Transverse colon (tissue), 4 donors: ENCODE data around the gene PRKCQ.

ENCODE experiments used
- POLR2A ChIP-seq: fragments of 450-650 bp; IDR thresholded peaks from one replicate; pipeline ENCODE4 v1.6.1; 2016; ENCODE audit warnings: antibody characterized with exemption, mild to moderate bottlenecking, moderate library complexity
- POLR2AphosphoS5 ChIP-seq, 3 donors: sonication (generic); formaldehyde crosslinking; IDR thresholded peaks; one replicate each; pipeline ENCODE4 v1.6.1; 2016; ENCODE audit warnings: antibody characterized with exemption in 3 of 3
- TF ChIP-seq, protein P1 (sequence below), 5 experiments: fragments of 200-600 bp in 3 of 5; fragments of 450-650 bp in 2 of 5; sonication (generic) in 3 of 5; IDR thresholded peaks; 1 replicate in 2 of 5; 2 replicates in 3 of 5; pipeline ENCODE4 v1.5.1; 2016 to 2017; ENCODE audit warnings: antibody characterized with exemption in 5 of 5, inconsistent platforms in 3 of 5, mild to moderate bottlenecking in 2 of 5, moderate library complexity in 1 of 5

DNA sequence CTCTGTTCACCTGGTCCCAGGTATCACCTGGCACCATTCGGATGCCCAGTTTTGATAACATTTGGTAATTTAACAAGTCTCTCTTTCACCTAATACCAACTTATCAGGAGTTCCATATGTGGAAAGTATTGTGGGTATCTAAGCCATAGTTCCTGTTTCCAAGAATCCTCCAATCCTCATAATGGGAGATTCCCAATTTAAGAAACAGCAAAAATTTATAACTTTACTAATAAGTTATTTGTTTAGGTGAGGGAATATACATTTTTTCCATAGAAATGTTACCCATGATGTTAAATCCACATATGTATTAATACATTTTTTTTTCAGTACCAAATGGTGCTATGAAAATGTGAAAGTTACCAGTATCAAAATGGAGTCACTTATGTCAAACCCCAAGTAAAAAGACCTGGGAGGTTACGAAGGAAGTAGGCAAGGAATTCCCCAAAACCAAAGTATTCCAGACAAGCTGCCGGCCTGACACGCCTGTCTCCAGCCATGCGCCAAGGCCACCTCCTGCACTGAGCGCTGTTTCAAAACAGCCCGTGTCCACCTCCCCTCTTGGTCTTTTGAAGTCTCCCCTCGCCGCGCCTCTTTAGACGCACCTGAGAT is 44.8 kb downstream of the PRKCQ start:
- TF ChIP-seq, protein P1, sequence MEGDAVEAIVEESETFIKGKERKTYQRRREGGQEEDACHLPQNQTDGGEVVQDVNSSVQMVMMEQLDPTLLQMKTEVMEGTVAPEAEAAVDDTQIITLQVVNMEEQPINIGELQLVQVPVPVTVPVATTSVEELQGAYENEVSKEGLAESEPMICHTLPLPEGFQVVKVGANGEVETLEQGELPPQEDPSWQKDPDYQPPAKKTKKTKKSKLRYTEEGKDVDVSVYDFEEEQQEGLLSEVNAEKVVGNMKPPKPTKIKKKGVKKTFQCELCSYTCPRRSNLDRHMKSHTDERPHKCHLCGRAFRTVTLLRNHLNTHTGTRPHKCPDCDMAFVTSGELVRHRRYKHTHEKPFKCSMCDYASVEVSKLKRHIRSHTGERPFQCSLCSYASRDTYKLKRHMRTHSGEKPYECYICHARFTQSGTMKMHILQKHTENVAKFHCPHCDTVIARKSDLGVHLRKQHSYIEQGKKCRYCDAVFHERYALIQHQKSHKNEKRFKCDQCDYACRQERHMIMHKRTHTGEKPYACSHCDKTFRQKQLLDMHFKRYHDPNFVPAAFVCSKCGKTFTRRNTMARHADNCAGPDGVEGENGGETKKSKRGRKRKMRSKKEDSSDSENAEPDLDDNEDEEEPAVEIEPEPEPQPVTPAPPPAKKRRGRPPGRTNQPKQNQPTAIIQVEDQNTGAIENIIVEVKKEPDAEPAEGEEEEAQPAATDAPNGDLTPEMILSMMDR (IDR thresholded peaks at IDR 0.05) = no peak
- no peak for TF ChIP-seq POLR2A
- TF ChIP-seq POLR2AphosphoS5 (IDR thresholded peaks at IDR 0.05) = no peak
